Muscle layer of duodenum (tissue), 2 donors: Measurements from ENCODE around the gene CCL23.

Experiments used
- H3K27ac ChIP-seq: one replicate; pipeline ENCODE4 v1.7.0; 2013; ENCODE audit warnings: mild to moderate bottlenecking, low read length
- H3K27me3 ChIP-seq: one replicate; pipeline ENCODE4 v1.7.0; 2013; ENCODE audit warnings: low read depth, mild to moderate bottlenecking, control low read depth, low read length
- H3K36me3 ChIP-seq, 2 donors: one replicate each; pipeline ENCODE4 v1.7.0; 2013; ENCODE audit warnings: low read length in 2 of 2, control low read depth in 1 of 2, mild to moderate bottlenecking in 1 of 2; ENCODE audit not compliant: insufficient read depth in 2 of 2, control insufficient read depth in 1 of 2
- H3K4me1 ChIP-seq, 2 donors: one replicate each; pipeline ENCODE4 v1.7.0; 2013; ENCODE audit warnings: low read length in 2 of 2, mild to moderate bottlenecking in 2 of 2, control low read depth in 1 of 2, moderate library complexity in 1 of 2; ENCODE audit not compliant: insufficient read depth in 2 of 2, control insufficient read depth in 1 of 2
- H3K4me3 ChIP-seq, 2 donors: one replicate each; pipeline ENCODE4 v1.7.0; 2013; ENCODE audit warnings: low read length in 2 of 2, low read depth in 1 of 2, mild to moderate bottlenecking in 1 of 2
- H3K9me3 ChIP-seq, 2 donors: one replicate each; pipeline ENCODE4 v1.7.0; 2013; ENCODE audit warnings: low read length in 2 of 2, control low read depth in 1 of 2, mild to moderate bottlenecking in 1 of 2; ENCODE audit not compliant: control insufficient read depth in 1 of 2
- donor health status: healthy.

CCL23 gene

GRCh38 chr17:35982409-35983191 is 35.2 kb downstream of the CCL23 start:
- Histone ChIP-seq H3K9me3 (no peaks in the 10 kb centered on the region), H3K36me3 (no peaks in the 10 kb centered on the region), H3K4me1 (no peaks in the 10 kb centered on the region), H3K27me3 (no peaks in the 10 kb centered on the region), H3K4me3 (no peak overlapping the region), H3K27ac (no peak overlapping the region)

GRCh38 chr17:35981908-35982330 is 35.9 kb downstream of the CCL23 start:
- H3K27me3 ChIP-seq = no peaks in the 10 kb centered on the region
- no peaks in the 10 kb centered on the region for H3K9me3 ChIP-seq
- no peak overlapping the region for H3K27ac ChIP-seq
- H3K4me1 ChIP-seq = no peaks in the 10 kb centered on the region
- no peak overlapping the region for H3K4me3 ChIP-seq
- no peaks in the 10 kb centered on the region for H3K36me3 ChIP-seq

GRCh38 chr17:35981246-35981645 is 36.5 kb downstream of the CCL23 start, which contains the start of gene CCL16:
Gene CCL16 (minus strand): TSS chr17:35981497. CDS start chr17:35981420, 77 bp downstream.
- no peaks in the 10 kb centered on the region for H3K27me3 ChIP-seq
- H3K9me3 ChIP-seq = no peaks in the 10 kb centered on the region
- no peaks in the 10 kb centered on the region for H3K36me3 ChIP-seq
- H3K4me1 ChIP-seq = no peaks in the 10 kb centered on the region
- H3K27ac ChIP-seq = no peak within 1 kb of the TSS
- no peak within 1 kb of the TSS for H3K4me3 ChIP-seq

- no peaks in the 10 kb centered on the region for H3K4me1 ChIP-seq
- no peaks in the 10 kb centered on the region for H3K9me3 ChIP-seq
- no peaks in the 10 kb centered on the region for H3K36me3 ChIP-seq
- H3K4me3 ChIP-seq = no peak overlapping the region
- H3K27ac ChIP-seq = no peak overlapping the region
- H3K27me3 ChIP-seq = no peaks in the 10 kb centered on the region
These were observed 39.4 kb downstream of the CCL23 start for GRCh38 chr17:35978346-35978745.

GRCh38 chr17:35977509-35977908 is 40.3 kb downstream of the CCL23 start:
- Histone ChIP-seq H3K27ac (no peak overlapping the region), H3K36me3 (no peaks in the 10 kb centered on the region), H3K4me3 (no peak overlapping the region), H3K4me1 (no peaks in the 10 kb centered on the region), H3K9me3 (no peaks in the 10 kb centered on the region), H3K27me3 (no peaks in the 10 kb centered on the region)

- Histone ChIP-seq H3K36me3 (no peaks in the 10 kb centered on the region), H3K27me3 (no peaks in the 10 kb centered on the region), H3K27ac (no peak overlapping the region), H3K9me3 (no peaks in the 10 kb centered on the region), H3K4me3 (no peak overlapping the region), H3K4me1 (no peaks in the 10 kb centered on the region)
These were observed 44.2 kb downstream of the CCL23 start for GRCh38 chr17:35973333-35974260.

GRCh38 chr17:35972945-35973332 is 44.8 kb downstream of the CCL23 start:
- no peaks in the 10 kb centered on the region for H3K27me3 ChIP-seq
- H3K27ac ChIP-seq = no peak overlapping the region
- H3K4me3 ChIP-seq = no peak overlapping the region
- no peaks in the 10 kb centered on the region for H3K36me3 ChIP-seq
- H3K9me3 ChIP-seq = no peaks in the 10 kb centered on the region
- no peaks in the 10 kb centered on the region for H3K4me1 ChIP-seq

GRCh38 chr17:35972535-35972934 is 45.2 kb downstream of the CCL23 start:
- H3K36me3 ChIP-seq = no peaks in the 10 kb centered on the region
- H3K4me1 ChIP-seq = no peaks in the 10 kb centered on the region
- H3K9me3 ChIP-seq = no peaks in the 10 kb centered on the region
- no peak overlapping the region for H3K4me3 ChIP-seq
- no peaks in the 10 kb centered on the region for H3K27me3 ChIP-seq
- H3K27ac ChIP-seq = no peak overlapping the region

- H3K9me3 ChIP-seq = no peaks in the 10 kb centered on the region
- H3K27me3 ChIP-seq = no peaks in the 10 kb centered on the region
- no peaks in the 10 kb centered on the region for H3K4me1 ChIP-seq
- H3K4me3 ChIP-seq = no peak overlapping the region
- no peaks in the 10 kb centered on the region for H3K36me3 ChIP-seq
- no peak overlapping the region for H3K27ac ChIP-seq
These were observed 45.7 kb downstream of the CCL23 start for GRCh38 chr17:35972066-35972465.

- no peak overlapping the region for H3K27ac ChIP-seq
These were observed 48.0 kb downstream of the CCL23 start for GRCh38 chr17:35969558-35970380.

More at GRCh38 chr17:35969558-35970380, 48.0 kb downstream of the CCL23 start:
- no peaks in the 10 kb centered on the region for H3K36me3 ChIP-seq
- H3K4me1 ChIP-seq = no peaks in the 10 kb centered on the region
- no peak overlapping the region for H3K4me3 ChIP-seq
- no peaks in the 10 kb centered on the region for H3K27me3 ChIP-seq
- H3K9me3 ChIP-seq = no peaks in the 10 kb centered on the region
